Muscle of leg (tissue), 11 donors: Measurements from ENCODE around the gene KRT222. TPM values are rescaled to one million over a fixed set of nuclear protein-coding genes. Genes with fewer than 3 reads are reported as not detected.

Experiments
- DNase-seq: peaks from one replicate; pipeline ENCODE4 v3.0.0; 2013
- H3K27ac ChIP-seq: one replicate; pipeline ENCODE4 v1.5.1; 2013; ENCODE audit warnings: mild to moderate bottlenecking, low read length, control low read depth
- H3K27me3 ChIP-seq: one replicate; pipeline ENCODE4 v1.6.1; 2013; ENCODE audit warnings: low read length; ENCODE audit not compliant: control insufficient read depth, insufficient read depth
- H3K36me3 ChIP-seq: one replicate; pipeline ENCODE4 v1.6.1; 2013; ENCODE audit warnings: low read length; ENCODE audit not compliant: control insufficient read depth, insufficient read depth
- H3K4me1 ChIP-seq: one replicate; pipeline ENCODE4 v1.6.1; 2013; ENCODE audit warnings: low read length; ENCODE audit not compliant: control insufficient read depth, insufficient read depth
- H3K4me3 ChIP-seq: one replicate; pipeline ENCODE4 v1.5.1; 2013; ENCODE audit warnings: low read length, control low read depth
- H3K9me3 ChIP-seq: replicated peaks from 2 replicates; pipeline ENCODE4 v1.6.1; 2013; ENCODE audit warnings: low read depth, low read length; ENCODE audit not compliant: control insufficient read depth
- WGBS: methylation state at CpG from one replicate; pipeline ENCODE4 v1.1.5; 2013; ENCODE audit warnings: missing lambda C conversion rate; ENCODE audit not compliant: insufficient coverage; 5-methylcytosine and 5-hydroxymethylcytosine counted together
- polyA plus RNA-seq, 8 donors: library from polyadenylated mRNA; unstranded; fragments of 120-200 nt; gene quantifications; one replicate each; pipeline versions ENCODE4 v1.2.1 to v1.2.3, GENCODE V29; 2013; ENCODE audit warnings: inconsistent platforms in 1 of 8, low replicate concordance in 1 of 8; ENCODE audit not compliant: insufficient read length in 8 of 8, insufficient read depth in 1 of 8
- total RNA-seq: library from RNA; stranded (reverse); fragments of 120-200 nt; gene quantifications from one replicate; pipeline ENCODE4 v1.2.4, GENCODE V29; 2013

KRT222 gene
- total and polyA plus RNA-seq, 9 donors: 0.04 to 1.3 (median 0.24) TPM; not detected in 1

DNA sequence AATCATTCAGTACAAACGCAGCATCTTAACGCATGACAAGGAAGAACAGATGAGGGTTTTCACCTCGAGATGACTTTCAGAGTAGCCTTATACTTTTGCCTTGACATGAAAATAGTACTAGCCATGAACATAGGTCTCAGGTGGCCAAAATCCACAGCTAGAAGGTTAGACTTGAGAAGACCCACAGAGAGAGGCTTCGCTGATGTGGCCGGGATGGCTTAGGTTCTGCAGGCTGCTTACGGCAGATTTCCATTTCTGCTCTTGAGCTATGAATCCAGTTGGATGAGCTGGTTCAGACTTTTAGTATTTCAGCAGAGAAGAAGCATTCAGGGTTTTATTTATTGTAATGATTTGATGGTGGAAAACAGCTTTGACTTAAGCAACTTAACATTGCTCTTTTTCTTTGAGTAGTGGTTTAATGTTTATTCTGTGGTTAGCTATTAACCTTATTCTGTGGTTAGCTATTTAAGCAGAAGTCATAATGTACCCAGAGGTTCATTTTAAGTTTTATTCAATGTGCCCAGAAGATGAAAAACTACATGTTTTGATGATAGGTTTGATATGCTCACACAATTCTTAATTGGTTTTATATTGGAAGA, 31.0 kb upstream of the KRT222 start:
- 92% methylated on average over 2 of the region's 6 CpGs for WGBS
- Histone ChIP-seq H3K4me1 (no peaks in the 10 kb centered on the region), H3K36me3 (no peaks in the 10 kb centered on the region), H3K27ac (no peak overlapping the region), H3K4me3 (no peak overlapping the region), H3K9me3 (no peaks in the 10 kb centered on the region), H3K27me3 (peaks cover 8% of the 10 kb centered on the region)
- no peak for DNase-seq

DNA sequence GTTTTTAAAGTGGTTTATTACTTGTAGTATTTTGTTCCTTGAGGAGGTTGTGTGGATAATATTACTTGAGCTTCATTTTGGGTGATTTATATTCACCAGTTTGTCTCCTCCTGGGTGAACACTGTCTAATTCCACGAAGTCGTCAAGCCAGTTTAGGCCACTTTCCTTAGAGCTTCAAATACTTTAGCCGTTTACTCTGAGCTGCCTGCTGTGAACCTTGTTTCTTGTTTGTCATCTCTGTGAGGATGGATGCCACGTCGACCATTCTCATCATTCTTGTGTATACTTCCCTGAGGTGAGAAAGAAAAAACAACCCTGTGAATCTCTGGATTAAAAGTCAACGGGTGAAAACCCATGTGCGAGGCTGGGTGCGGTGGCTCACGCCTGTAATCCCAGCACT, 29.6 kb upstream of the KRT222 start:
- DNase-seq: no peak
- Histone ChIP-seq H3K27ac (no peak overlapping the region), H3K4me1 (no peaks in the 10 kb centered on the region), H3K36me3 (no peaks in the 10 kb centered on the region), H3K9me3 (no peaks in the 10 kb centered on the region), H3K4me3 (no peak overlapping the region), H3K27me3 (peaks cover 6% of the 10 kb centered on the region)
- WGBS: 87% methylated on average over 4 of the region's 9 CpGs

DNA sequence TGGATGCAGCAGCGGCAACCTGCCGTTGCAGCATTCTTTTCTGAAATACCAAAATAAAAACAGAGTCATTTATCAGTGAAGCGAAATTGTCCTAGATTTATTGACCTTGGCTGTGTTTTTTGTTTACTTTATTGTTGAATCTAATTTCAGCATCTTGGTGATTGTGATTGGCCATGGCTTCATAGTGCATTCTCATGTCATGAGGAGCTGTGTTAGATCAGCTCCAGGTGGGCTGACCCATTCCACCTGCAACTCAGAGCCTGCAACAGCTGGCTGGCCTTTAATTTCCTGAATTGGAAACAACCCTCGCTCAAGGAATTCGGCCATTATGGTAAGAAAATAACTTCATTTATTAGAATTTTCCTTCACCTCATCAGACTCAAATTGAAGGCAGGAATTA, 22.1 kb upstream of the KRT222 start:
- H3K36me3 ChIP-seq: no peaks in the 10 kb centered on the region
- no peak for DNase-seq
- no peak overlapping the region for H3K4me3 ChIP-seq
- H3K9me3 ChIP-seq: no peaks in the 10 kb centered on the region
- H3K27me3 ChIP-seq: no peaks in the 10 kb centered on the region
- no peak overlapping the region for H3K27ac ChIP-seq
- no peaks in the 10 kb centered on the region for H3K4me1 ChIP-seq
- no CpG with 5 or more reads among the region's 5 CpGs for WGBS

DNA sequence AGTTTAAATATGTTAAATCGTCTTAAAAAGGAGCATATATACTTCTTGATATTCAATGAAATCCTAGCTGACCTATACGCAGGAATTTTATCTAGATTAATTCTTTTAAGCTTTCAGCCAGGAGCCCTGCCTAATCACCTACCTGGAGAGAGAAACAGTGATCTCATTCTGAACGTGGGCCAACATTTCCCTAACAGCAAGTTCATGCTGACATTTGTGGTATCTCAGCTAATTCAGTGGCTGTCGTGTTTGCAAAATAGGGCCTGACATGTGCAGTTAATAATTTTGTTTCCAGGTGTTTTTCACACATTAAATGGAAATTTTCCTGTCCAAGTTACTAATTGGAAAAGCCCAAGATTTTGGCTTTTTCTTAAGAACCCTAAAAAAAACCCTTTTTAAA, 21.2 kb upstream of the KRT222 start:
- DNase-seq: no peak
- no peaks in the 10 kb centered on the region for H3K36me3 ChIP-seq
- no peak overlapping the region for H3K27ac ChIP-seq
- WGBS: no CpG with 5 or more reads among the region's 4 CpGs
- H3K9me3 ChIP-seq: no peaks in the 10 kb centered on the region
- H3K4me1 ChIP-seq: no peaks in the 10 kb centered on the region
- no peaks in the 10 kb centered on the region for H3K27me3 ChIP-seq
- H3K4me3 ChIP-seq: no peak overlapping the region

DNA sequence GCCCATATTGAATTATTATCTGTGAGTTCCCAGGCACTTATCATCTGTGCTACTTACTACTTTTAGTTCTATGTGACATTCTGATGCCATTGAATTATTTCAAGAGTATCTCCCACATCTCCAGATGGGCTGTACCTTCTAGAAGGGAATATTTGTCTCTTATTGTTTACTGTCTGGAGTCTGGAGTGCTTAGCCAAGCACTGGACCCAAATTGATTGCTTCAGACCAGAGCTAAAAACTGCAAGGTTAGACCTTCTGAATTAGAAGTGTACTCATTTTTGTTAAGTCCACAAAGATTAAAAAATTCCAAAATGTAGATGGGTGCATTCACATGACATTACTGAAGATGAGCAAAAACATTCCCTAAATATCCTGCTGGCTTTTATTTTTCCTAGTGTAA, 16.0 kb upstream of the KRT222 start:
- Histone ChIP-seq H3K27ac (no peak overlapping the region), H3K36me3 (no peaks in the 10 kb centered on the region), H3K9me3 (no peaks in the 10 kb centered on the region), H3K4me3 (no peak overlapping the region), H3K4me1 (no peaks in the 10 kb centered on the region), H3K27me3 (peaks cover 12% of the 10 kb centered on the region)
- DNase-seq: no peak

DNA sequence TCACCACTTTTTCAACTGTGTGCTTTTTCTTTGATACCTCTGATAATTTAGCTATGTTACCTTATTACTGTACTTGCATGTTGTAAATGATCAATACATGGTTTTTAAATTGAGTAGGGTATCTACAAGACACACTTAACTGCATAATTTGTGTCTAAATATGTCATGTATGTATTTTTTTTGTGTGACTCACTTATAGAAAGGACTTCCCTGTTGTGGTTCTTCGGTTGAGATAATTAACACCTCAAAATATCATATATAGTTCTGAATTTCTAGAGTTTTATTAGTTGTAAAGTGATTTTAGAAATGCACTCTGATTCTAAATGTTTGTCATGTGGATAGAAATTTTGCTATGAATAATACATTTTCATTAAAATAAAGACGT, 14.5 kb upstream of the KRT222 start:
- Histone ChIP-seq H3K4me1 (no peaks in the 10 kb centered on the region), H3K36me3 (no peaks in the 10 kb centered on the region), H3K4me3 (no peak overlapping the region), H3K9me3 (no peaks in the 10 kb centered on the region), H3K27ac (no peak overlapping the region), H3K27me3 (peaks cover 15% of the 10 kb centered on the region)
- no CpG with 5 or more reads among the region's 2 CpGs for WGBS
- no peak for DNase-seq

DNA sequence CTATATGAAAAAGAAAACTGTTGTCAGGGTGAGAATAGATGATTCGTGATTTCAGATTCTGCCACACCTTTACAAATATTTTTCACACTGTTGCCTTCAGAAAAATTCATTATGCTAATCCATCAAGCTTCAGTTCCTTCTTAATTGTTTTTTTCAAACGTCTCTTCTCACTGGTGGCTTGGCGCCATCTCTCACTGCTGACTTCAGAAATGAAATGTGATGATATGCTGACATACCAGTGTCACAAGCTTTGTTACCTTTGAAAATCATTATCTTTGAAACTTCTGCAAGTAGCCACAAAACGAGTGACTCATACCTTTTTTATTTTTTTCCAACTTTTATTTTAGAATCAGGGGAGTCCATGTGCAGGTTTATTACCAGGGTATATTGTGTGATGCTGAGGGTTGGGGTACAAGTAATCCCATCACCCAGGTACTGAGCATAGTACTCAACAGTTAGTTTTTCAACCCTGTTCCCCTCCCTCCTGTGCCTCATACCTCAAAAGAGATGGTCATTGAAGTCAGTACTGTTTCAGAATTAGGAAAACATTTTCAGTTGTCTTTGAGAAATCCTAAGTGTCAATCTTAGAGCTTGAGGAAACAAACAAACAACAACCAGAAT, 14.0 kb upstream of the KRT222 start:
- Histone ChIP-seq H3K4me3 (no peak overlapping the region), H3K36me3 (no peaks in the 10 kb centered on the region), H3K27ac (no peak overlapping the region), H3K9me3 (no peaks in the 10 kb centered on the region), H3K4me1 (no peaks in the 10 kb centered on the region), H3K27me3 (peaks cover 17% of the 10 kb centered on the region)
- no CpG with 5 or more reads among the region's 4 CpGs for WGBS
- no peak for DNase-seq

DNA sequence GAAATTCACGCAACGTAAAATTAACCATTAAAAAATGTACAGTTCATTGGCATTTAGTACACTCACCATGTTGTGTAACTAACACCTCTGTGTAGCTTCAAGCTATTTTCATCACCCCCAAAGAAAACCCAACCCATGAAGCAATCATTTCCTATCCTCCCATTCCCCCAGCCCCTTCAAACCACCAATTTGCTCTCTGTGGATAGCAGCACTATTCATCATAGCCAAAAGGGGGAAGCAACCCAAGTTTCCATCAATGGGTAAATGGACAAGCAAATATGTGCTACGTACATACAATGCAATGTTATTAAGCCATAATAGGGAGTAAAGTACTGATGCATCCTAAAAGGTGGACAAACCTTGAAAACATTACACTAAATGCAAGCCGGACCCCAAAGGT, 10.9 kb upstream of the KRT222 start:
- Histone ChIP-seq H3K36me3 (no peaks in the 10 kb centered on the region), H3K27ac (no peak overlapping the region), H3K27me3 (peaks cover 26% of the 10 kb centered on the region), H3K4me1 (no peaks in the 10 kb centered on the region), H3K9me3 (no peaks in the 10 kb centered on the region), H3K4me3 (no peak overlapping the region)
- 92% methylated on average over 2 of the region's 4 CpGs for WGBS
- DNase-seq: no peak

DNA sequence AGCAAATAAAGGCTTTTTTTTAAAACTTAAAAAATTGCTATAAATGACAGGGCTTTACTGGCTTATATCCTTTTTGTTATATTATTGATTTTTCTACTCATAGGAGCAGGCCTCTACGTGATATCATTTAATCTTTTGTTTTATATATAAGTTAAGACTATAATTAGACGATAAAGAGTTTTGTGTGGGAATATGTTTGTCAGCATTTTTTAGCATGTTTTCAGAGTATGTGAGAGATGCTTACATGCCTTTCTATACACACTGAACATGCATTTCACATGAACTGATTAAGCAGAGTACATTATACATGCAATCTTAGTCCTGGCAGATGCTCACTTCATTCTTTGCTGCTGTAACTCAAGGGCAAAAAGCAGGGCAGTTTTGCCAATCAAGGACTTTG, 7.7 kb upstream of the KRT222 start:
- no peak for DNase-seq
- Histone ChIP-seq H3K27me3 (peaks cover 22% of the 10 kb centered on the region), H3K27ac (no peak overlapping the region), H3K9me3 (no peaks in the 10 kb centered on the region), H3K4me3 (no peak overlapping the region), H3K36me3 (no peaks in the 10 kb centered on the region), H3K4me1 (no peaks in the 10 kb centered on the region)
- no CpG with 5 or more reads among the region's 2 CpGs for WGBS

DNA sequence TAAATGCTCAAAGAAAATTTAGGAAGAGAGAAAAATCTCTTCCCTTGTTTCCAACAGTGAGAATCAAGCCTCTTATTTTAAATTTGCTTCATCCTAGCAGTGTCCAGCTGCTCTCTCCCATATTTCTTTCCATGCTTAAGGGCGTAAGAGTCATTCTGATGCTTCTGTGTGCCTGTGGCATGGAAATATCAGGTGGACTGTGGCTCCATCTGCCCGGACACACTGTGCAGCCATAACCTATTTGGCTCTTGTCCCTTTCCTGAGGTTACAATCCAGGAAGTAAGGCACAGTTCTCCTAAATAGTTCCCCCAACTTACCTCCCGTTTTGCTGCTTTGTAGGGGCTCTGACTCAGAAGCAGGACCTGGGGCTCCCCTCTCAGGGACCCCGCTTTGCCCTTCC, 6.3 kb upstream of the KRT222 start:
- H3K4me3 ChIP-seq: no peak overlapping the region
- H3K4me1 ChIP-seq: no peaks in the 10 kb centered on the region
- no peak for DNase-seq
- no peak overlapping the region for H3K27ac ChIP-seq
- H3K9me3 ChIP-seq: no peaks in the 10 kb centered on the region
- H3K36me3 ChIP-seq: no peaks in the 10 kb centered on the region
- WGBS: 48% methylated on average over 2 of the region's 4 CpGs
- peaks cover 17% of the 10 kb centered on the region for H3K27me3 ChIP-seq

DNA sequence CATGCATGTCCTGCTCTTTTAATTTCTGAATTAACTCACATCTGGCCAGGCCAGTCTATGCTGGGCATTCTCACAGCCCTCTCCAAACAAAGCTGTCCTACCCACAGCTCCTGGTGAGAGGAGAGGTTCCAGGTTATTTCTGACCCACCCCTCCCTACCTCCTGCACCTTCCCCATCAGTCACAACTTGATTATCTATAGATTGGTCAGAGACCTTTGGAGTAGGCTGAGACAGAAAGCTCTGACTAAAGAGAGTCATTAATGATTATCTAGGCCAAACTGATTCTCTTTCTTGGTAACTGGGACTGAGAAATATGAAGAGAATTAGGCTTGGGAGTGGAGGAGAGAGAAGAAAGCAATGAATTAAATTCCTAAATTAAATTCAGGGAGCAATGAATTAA, 1.4 kb upstream of the KRT222 start:
- Histone ChIP-seq H3K4me3 (no peak overlapping the region), H3K9me3 (no peaks in the 10 kb centered on the region), H3K27me3 (peaks cover 15% of the 10 kb centered on the region), H3K4me1 (no peaks in the 10 kb centered on the region), H3K27ac (no peak overlapping the region), H3K36me3 (no peaks in the 10 kb centered on the region)
- no peak for DNase-seq
